ENCODE measurements around the gene SNRPA.
"Not testable (repeated sequence)": the region's sequence is repeated elsewhere in the genome, so short reads cannot be mapped to it uniquely, and the experiment has no call there.

SNRPA gene

GRCh38 chr19:40721936-40722661, 28.9 kb upstream of the SNRPA start:
- DNase-seq (ENCODE audit: low read depth): no peak
- TF ChIP-seq CTCF (IDR thresholded peaks at IDR 0.05; ENCODE audit: control insufficient read depth, insufficient read depth, low read depth, low read length, missing control alignments): no peak
- H3K4me3 ChIP-seq (ENCODE audit: control insufficient read depth, low read depth, low read length): no peak overlapping the region

GRCh38 chr19:40723661-40724254, 27.2 kb upstream of the SNRPA start:
- DNase-seq (ENCODE audit: low read depth): no peak
- H3K4me3 ChIP-seq (ENCODE audit: control insufficient read depth, low read depth, low read length): no peak overlapping the region
- no peak for TF ChIP-seq CTCF (IDR thresholded peaks at IDR 0.05; ENCODE audit: control insufficient read depth, insufficient read depth, low read depth, low read length, missing control alignments)

DNA sequence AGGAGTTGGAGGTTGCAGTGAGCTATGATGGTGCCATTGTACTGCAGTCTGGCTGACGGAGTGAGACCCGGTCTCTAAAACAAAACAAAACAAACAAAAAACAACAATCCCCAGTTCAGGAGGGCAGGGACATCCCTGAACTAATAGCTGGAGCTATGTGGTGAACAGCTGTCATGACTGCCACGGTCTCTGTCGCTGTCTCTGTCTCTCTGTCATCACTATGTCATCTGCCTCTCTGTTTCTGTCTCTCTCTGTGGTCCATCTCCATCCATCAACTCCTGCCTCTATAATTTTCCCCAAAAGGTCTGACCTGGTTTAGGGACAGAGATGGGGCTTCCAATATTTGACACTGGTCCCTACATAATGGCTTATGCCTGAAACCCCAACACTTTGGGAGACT, 26.7 kb upstream of the SNRPA start:
- no peak for DNase-seq (ENCODE audit: low read depth)
- H3K4me3 ChIP-seq (ENCODE audit: control insufficient read depth, low read depth, low read length): no peak overlapping the region
- no peak for TF ChIP-seq CTCF (IDR thresholded peaks at IDR 0.05; ENCODE audit: control insufficient read depth, insufficient read depth, low read depth, low read length, missing control alignments)

- TF ChIP-seq CTCF (IDR thresholded peaks at IDR 0.05; ENCODE audit: control insufficient read depth, insufficient read depth, low read depth, low read length, missing control alignments): no peak
Measured at GRCh38 chr19:40724855-40725254, 26.1 kb upstream of the SNRPA start.

GRCh38 chr19:40726279-40726678, 24.7 kb upstream of the SNRPA start:
- H3K4me3 ChIP-seq (ENCODE audit: control insufficient read depth, low read depth, low read length): no peak overlapping the region
- TF ChIP-seq CTCF (IDR thresholded peaks at IDR 0.05; ENCODE audit: control insufficient read depth, insufficient read depth, low read depth, low read length, missing control alignments): no peak
- no peak for DNase-seq (ENCODE audit: low read depth)

More at GRCh38 chr19:40724855-40725254, 26.1 kb upstream of the SNRPA start:
- H3K4me3 ChIP-seq (ENCODE audit: control insufficient read depth, low read depth, low read length): no peak overlapping the region
- DNase-seq (ENCODE audit: low read depth): no peak

GRCh38 chr19:40730065-40730464, 20.9 kb upstream of the SNRPA start:
- DNase-seq (ENCODE audit: low read depth); H3K4me3 ChIP-seq (ENCODE audit: control insufficient read depth, low read depth, low read length): not testable (repeated sequence)

- not testable (repeated sequence) for H3K4me3 ChIP-seq (ENCODE audit: control insufficient read depth, low read depth, low read length); DNase-seq (ENCODE audit: low read depth)
Measured at GRCh38 chr19:40732304-40732703, 18.7 kb upstream of the SNRPA start.
